ENCODE measurements around the gene EIF2D. TPM values are rescaled to one million over a fixed set of nuclear protein-coding genes. Genes with fewer than 3 reads are reported as not detected.
"Not testable (repeated sequence)": the region's sequence is repeated elsewhere in the genome, so short reads cannot be mapped to it uniquely, and the experiment has no call there.

The EIF2D gene, protein sequence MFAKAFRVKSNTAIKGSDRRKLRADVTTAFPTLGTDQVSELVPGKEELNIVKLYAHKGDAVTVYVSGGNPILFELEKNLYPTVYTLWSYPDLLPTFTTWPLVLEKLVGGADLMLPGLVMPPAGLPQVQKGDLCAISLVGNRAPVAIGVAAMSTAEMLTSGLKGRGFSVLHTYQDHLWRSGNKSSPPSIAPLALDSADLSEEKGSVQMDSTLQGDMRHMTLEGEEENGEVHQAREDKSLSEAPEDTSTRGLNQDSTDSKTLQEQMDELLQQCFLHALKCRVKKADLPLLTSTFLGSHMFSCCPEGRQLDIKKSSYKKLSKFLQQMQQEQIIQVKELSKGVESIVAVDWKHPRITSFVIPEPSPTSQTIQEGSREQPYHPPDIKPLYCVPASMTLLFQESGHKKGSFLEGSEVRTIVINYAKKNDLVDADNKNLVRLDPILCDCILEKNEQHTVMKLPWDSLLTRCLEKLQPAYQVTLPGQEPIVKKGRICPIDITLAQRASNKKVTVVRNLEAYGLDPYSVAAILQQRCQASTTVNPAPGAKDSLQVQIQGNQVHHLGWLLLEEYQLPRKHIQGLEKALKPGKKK
- 49.3 and 49.5 TPM in 2 replicates for total RNA-seq

GRCh38 chr1:206612129-206612876 lies at the start of gene EIF2D:
TSS of gene EIF2D (minus strand) at chr1:206612465. CDS start at chr1:206612342, 123 bp downstream.
- intact Hi-C loops (cut with micrococcal nuclease) = loop anchor here (1.0 kb wide), 4 partner anchors 23 to 709 kb away; partner anchors contain the start of genes CD55 and DYRK3

DNA sequence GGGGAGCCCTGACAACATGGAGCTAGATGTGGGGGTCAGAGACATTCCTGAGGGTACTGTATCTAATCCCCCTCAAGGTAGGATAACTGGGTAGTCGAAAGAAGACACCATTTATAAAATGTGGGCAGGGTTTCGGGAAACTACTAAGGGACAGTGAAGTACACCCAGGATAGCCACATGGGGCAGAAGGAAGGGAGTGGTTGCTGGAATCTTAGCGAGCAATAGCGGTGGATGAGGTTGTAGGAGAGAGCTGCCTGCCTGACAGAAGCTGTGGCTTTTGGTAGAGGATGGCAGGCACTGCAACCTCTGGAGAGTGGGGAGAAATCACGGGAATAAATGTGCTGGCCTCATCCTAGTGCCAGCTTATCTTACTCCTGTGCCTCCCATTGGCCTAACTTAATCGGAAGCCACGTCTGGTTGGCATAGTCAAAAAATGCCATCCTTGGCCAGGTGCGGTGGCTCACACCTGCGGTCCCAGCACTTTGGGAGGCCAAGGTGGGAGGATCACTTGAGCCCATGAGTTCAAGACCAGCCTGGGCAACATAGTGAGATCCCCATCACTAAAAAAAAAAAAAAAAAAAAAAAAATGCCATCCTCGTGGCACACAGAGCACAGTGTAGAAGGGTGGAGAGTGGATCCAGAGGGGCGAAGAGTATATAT lies 49.0 kb upstream of the EIF2D start:
- intact Hi-C loops (cut with micrococcal nuclease) = loop anchor here (5.0 kb wide), 3 partner anchors 69 to 184 kb away; partner anchors contain the start of gene RASSF5

DNA sequence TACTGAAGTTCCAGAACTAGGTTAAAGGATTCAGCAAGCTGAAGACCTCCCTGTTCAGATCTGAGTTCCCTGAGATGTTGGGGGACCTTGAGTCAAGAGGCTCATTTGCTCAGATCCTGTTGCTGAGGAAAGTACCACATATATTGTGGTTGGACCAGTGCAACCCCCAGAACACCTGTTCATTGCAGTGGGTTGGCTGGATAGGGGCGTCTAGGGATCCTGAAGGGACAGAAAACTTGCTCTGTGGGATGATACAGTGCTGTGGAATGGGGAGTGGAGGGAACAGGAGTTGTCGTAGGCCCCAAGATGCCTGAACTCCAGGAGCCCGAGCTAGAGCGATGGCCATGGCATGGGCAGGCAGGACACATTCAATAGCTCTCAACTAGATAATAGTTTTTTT lies 47.9 kb upstream of the EIF2D start:
- intact Hi-C loops (cut with micrococcal nuclease) = loop anchor here (5.0 kb wide), 3 partner anchors 68 to 183 kb away; partner anchors contain the start of gene RASSF5

- intact Hi-C loops (cut with micrococcal nuclease) = loop anchor here (1.0 kb wide), 4 partner anchors 23 to 323 kb away; no protein-coding TSS in a partner anchor
Measured at GRCh38 chr1:206658981-206659273, 46.7 kb upstream of the EIF2D start.

DNA sequence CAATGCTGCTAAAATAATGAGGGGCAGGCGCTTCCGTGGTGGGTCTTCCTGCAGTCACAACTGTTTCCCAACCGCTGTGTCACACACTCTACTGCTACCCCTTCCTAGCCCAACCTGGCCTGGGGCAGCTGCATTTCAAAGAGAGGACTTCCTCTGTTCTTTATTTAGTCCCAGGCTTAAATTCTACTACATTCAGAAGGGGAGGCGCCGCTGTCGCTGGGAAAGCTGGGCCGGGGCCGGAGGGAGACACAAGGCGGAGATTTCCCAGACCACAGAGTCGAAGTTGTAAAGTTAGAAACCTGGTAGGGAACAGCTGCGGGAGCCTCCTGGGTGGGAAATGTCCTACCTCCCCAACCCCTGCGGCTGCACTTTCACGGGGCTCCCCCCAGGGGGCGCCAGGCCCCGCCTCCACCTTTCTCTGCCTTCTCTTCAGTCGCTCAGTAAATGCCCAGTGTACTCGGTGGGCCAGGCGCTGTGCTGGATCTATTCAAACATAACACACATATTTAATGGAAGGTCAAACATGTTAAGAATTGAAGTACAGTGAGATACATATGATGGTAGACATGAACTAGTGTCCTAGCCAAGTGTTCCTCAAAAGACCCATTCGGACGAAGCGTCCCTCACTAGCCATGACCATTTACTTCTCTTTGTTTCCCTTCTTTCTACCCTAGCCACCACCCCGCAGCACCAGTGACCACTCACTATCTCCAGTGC lies 46.2 kb upstream of the EIF2D start:
- intact Hi-C loops (cut with micrococcal nuclease) = loop anchor here (1.0 kb wide), 4 partner anchors 22 to 324 kb away; no protein-coding TSS in a partner anchor

DNA sequence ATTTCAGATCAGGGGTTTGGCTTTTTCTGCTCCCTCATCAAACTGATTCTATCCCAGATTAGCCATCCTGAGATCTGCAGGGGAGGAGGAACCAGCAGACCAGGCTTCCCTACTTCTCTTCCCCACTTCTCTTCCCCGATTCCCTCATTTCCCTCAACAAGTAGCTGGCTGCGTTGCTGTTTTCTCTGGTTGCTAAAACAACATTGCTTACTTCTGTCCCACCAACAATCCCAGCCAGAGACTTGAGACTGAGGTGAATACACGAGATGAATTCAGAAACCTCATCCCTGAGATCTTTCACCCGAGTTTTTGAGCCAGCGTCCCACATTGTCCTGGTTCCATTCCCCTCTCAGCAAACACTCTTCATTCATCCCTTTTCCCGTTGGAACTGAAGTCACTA lies 45.5 kb upstream of the EIF2D start:
- intact Hi-C loops (cut with micrococcal nuclease) = loop anchor here (1.0 kb wide), 4 partner anchors 21 to 325 kb away; no protein-coding TSS in a partner anchor

DNA sequence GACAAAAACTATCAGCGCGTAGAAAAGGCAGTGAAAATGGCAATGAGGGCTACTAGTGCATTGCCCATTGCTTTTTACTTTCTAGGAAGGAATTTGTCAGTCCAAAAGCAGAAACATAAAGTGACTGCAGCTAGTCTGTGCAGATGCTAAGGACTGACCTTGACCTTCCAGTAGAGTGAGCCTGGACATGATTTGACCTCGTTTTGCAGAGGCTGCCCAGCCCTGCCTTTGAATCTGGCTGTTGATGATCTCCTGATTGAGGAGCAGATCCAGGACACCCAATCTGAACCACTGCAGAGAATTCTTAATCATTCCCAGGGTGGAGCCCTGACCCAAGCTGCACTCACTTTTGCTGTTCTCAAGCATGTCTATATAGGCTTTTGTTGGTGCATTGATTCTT lies 44.7 kb upstream of the EIF2D start:
- intact Hi-C loops (cut with micrococcal nuclease) = no loop called here

- intact Hi-C loops (cut with micrococcal nuclease) = no loop called here
Measured at GRCh38 chr1:206655471-206655882, 43.2 kb upstream of the EIF2D start.

- intact Hi-C loops (cut with micrococcal nuclease) = no loop called here
Measured at GRCh38 chr1:206654828-206655227, 42.6 kb upstream of the EIF2D start.

DNA sequence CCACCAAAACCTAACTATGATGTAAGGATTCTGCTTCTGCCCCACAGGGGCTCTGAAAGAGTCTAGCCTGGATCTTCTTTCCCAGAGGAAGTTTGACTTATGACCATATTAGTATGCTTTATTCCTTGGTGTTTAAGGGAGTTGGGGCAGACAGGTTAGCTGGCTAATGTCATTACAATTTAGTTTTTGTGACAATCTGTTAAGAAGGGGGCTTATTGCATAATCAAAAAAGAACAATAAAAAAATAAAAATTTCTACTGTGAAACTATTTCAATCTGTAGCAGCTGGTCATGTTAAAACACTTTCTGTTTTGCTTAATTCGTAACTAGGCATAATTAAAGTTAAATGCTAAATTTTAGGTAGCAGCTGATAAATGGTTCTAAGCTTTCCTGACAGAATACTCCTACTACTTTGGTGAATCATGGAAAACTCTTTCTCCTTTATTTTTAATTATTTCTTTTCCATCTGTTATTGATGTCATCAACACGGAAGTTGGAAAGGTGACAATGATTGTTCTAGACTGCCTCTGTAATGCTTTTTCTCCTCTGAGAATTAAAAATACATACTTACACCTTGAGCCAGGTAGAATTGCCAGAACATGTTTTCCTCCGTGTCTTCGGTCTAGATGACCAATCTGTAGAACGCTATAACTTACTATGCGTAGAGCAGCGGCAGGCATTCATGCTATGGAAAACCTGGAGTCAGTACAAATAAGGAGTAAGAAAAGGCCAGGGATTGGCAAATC lies 41.6 kb upstream of the EIF2D start:
- intact Hi-C loops (cut with micrococcal nuclease) = no loop called here

DNA sequence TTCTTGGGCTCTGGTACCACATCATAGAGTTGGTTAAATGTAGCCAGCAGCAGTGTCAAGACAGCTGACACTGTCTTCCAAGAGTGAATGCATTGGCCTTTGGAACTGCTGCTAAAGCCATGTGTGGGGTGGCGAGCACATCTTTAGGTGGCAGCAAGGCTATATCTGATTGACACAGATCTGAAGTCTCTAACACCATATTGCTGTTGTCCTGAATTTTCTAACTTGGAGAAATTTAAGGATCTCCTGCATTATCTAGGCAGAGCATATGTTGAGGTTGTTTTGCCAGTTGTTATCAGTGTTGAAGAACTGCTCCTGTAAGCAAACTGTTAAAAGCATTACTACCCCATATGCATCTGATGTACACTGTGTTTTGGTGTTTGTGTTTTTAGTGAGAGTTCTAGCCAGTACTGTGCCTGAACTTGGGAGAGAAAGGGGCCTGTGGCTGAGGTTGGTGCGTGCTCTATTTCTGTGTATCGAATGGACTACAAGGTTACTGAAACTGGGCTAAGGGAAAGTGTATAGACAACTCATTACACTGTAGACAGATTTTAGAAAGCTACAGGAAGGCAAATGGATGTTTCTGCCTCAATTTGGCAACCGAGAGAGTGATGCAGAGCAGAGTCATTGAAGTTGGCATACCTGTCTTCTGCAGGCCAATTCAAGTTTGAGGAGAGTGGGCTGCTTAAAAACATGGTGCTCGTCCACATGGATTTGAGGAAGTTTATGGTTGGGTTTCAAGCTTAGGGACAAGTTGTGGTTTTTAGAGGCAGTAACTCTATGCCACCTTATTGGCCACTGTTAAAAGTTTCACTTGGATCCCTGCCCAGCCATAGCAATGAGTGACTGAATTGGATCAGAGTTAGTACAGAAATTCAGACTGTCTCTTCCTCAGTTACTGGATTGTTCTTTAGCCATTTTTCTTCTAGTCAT lies 40.0 kb upstream of the EIF2D start:
- intact Hi-C loops (cut with micrococcal nuclease) = no loop called here

GRCh38 chr1:206651014-206651413 lies 38.7 kb upstream of the EIF2D start:
- intact Hi-C loops (cut with micrococcal nuclease) = no loop called here

GRCh38 chr1:206649261-206649921 lies 37.1 kb upstream of the EIF2D start:
- intact Hi-C loops (cut with micrococcal nuclease) = no loop called here

DNA sequence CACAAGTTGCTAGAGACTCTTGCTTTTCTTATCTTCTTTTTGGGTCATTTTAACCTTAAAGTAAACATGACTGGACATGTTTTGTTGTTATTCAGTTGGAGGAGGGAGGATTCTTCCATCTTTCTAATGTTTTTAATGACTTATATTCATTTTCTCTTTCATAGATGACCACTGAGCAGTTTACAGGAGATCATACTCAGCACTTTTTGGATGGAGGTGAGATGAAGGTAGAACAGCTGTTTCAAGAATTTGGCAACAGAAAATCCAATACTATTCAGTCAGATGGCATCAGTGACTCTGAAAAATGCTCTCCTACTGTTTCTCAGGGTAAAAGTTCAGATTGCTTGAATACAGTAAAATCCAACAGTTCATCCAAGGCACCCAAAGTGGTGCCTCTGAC lies 35.0 kb upstream of the EIF2D start:
- intact Hi-C loops (cut with micrococcal nuclease) = no loop called here

- intact Hi-C loops (cut with micrococcal nuclease) = no loop called here
Measured at GRCh38 chr1:206646504-206646903, 34.2 kb upstream of the EIF2D start.

DNA sequence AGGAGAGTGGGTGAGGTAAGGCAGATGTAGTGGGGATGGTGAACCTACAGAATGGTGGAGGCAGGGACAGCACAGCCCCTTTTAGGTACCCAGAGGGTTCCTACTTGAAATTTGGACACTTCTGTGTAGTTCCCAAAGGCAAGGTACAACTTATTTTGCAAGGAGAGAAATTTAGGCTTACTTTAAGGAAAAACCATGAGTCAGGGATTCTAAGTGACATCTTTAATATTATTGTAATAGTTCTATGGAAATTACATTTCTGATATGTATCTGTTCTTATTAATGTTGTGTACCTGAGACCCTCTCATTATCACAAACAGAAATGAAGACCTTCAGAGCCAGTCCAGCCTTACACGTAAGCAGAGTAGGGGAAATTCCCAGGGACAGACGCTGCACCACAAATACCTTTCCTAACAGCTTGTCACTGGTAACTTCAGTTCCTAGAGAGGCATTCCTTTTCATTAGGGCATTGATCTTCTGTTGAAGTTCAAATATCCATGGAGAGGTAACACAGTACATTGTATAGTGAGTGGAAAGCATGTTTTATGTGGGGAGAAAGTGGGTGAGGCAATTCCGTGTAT lies 30.9 kb upstream of the EIF2D start:
- intact Hi-C loops (cut with micrococcal nuclease) = no loop called here

DNA sequence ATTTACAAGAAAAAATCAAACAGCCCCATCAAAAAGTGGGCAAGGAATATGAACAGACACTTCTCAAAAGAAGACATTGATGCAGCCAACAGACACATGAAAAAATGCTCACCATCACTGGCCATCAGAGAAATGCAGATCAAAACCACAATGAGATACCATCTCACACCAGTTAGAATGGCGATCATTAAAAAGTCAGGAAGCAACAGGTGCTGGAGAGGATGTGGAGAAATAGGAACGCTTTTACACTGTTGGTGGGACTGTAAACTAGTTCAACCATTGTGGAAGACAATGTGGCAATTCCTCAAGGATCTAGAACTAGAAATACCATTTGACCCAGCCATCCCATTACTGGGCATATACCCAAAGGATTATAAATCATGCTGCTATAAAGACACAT lies 29.8 kb upstream of the EIF2D start:
- intact Hi-C loops (cut with micrococcal nuclease) = not testable (repeated sequence)

DNA sequence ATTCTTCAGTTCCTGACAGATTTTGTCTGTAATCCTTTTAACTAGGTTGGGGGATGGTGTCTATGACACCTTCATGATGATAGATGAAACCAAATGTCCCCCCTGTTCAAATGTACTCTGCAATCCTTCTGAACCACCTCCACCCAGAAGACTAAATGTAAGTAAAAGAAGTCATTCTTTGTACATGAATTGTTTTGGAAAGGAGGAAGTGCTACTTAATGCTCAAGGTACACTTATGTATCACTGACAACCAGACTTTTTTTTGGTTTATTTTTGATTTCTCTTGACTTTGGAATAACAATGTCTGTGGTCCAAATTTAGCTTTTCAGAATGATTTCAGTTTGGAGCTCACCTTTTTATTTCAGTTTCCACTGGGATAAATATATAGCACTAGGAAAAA lies 25.3 kb upstream of the EIF2D start:
- intact Hi-C loops (cut with micrococcal nuclease) = loop anchor here (1.0 kb wide), 1 partner anchor 280 kb away; no protein-coding TSS in a partner anchor

All from T-helper 1 cell treated with Interleukin-12 subunit alpha and Interleukin-12 subunit beta and Interleukin-4 antibody, amounts not matched to agents 30 ng/mL and 1 ng/mL, for 36 hours (primary cell).